Cardiac septum (tissue), 1 donor: ENCODE data around the gene CHST8. TPM values are rescaled to one million over a fixed set of nuclear protein-coding genes. Genes with fewer than 3 reads are reported as not detected.

ENCODE experiments used
- DNase-seq: peaks from one replicate; pipeline ENCODE4 v3.0.0-alpha.2; 2020; ENCODE audit warnings: low spot score
- intact Hi-C: fragments of 100-400 bp; cut with DNase I; formaldehyde crosslinking; loops from one replicate; pipeline ENCODE4 v1.14.0; 2022
- total RNA-seq: library from RNA; stranded (reverse); fragmentation: NEBNext Ultra II Directional; extraction: Animal tissue kit (Norgen Biotek cat#: 25700); gene quantifications from one replicate; pipeline ENCODE4 v1.2.1, GENCODE V29; 2021
- donor health status: DM: no; HTN: no; CAD: no.

Gene CHST8
- total RNA-seq, 1 donor from 2014 or later: 0.27 TPM

GRCh38 chr19:33721735-33722297, 100.1 kb downstream of the CHST8 start:
- DNase-seq: no peak
- intact Hi-C loops: no loop called here

- intact Hi-C loops: no loop called here
- no peak for DNase-seq
Measured at GRCh38 chr19:33722456-33723239, 100.9 kb downstream of the CHST8 start.

GRCh38 chr19:33723512-33723911, 101.8 kb downstream of the CHST8 start:
- no peak for DNase-seq
- intact Hi-C loops: no loop called here

GRCh38 chr19:33724021-33724720, 102.4 kb downstream of the CHST8 start:
- intact Hi-C loops: no loop called here

GRCh38 chr19:33724721-33725060, 102.9 kb downstream of the CHST8 start:
- DNase-seq: no peak
- intact Hi-C loops: no loop called here

More at GRCh38 chr19:33724021-33724720, 102.4 kb downstream of the CHST8 start:
- DNase-seq: no peak

GRCh38 chr19:33725567-33725966, 103.8 kb downstream of the CHST8 start:
- intact Hi-C loops: no loop called here
- DNase-seq: no peak

GRCh38 chr19:33726756-33727155, 105.0 kb downstream of the CHST8 start:
- intact Hi-C loops: no loop called here
- no peak for DNase-seq

GRCh38 chr19:33727331-33727998, 105.7 kb downstream of the CHST8 start:
- intact Hi-C loops: no loop called here
- DNase-seq: no peak

- intact Hi-C loops: no loop called here
- DNase-seq: no peak
Measured at GRCh38 chr19:33728141-33728540, 106.4 kb downstream of the CHST8 start.

GRCh38 chr19:33730858-33731607, 109.3 kb downstream of the CHST8 start:
- peak; percentile 35 for DNase-seq
- intact Hi-C loops: no loop called here

- intact Hi-C loops: no loop called here
- DNase-seq: no peak
Measured at GRCh38 chr19:33731881-33732280, 110.1 kb downstream of the CHST8 start.

- DNase-seq: no peak
- intact Hi-C loops: no loop called here
Measured at GRCh38 chr19:33734913-33735312, 113.2 kb downstream of the CHST8 start.

- no peak for DNase-seq
- intact Hi-C loops: no loop called here
Measured at GRCh38 chr19:33736158-33736557, 114.4 kb downstream of the CHST8 start.

GRCh38 chr19:33736787-33737186, 115.0 kb downstream of the CHST8 start:
- intact Hi-C loops: no loop called here
- no peak for DNase-seq

GRCh38 chr19:33737681-33738371, 116.1 kb downstream of the CHST8 start:
- intact Hi-C loops: no loop called here
- no peak for DNase-seq

- no peak for DNase-seq
- intact Hi-C loops: no loop called here
Measured at GRCh38 chr19:33740811-33741396, 119.2 kb downstream of the CHST8 start.

- intact Hi-C loops: no loop called here
- DNase-seq: no peak
Measured at GRCh38 chr19:33745297-33745696, 123.5 kb downstream of the CHST8 start.

- intact Hi-C loops: no loop called here
- no peak for DNase-seq
Measured at GRCh38 chr19:33746159-33746558, 124.4 kb downstream of the CHST8 start.

- intact Hi-C loops: no loop called here
- DNase-seq: no peak
Measured at GRCh38 chr19:33747273-33747672, 125.5 kb downstream of the CHST8 start.
